HG02970 (cell line): ENCODE data around the gene HOXA6.

Source experiments
- ATAC-seq: cut with Tn5 transposase; IDR thresholded peaks from one replicate; pipeline ENCODE4 v1.9.1; 2021; ENCODE audit warnings: mild to moderate bottlenecking, moderate library complexity, moderate number of reproducible peaks; ENCODE audit not compliant: unreplicated experiment, low FRiP score

Gene HOXA6

DNA sequence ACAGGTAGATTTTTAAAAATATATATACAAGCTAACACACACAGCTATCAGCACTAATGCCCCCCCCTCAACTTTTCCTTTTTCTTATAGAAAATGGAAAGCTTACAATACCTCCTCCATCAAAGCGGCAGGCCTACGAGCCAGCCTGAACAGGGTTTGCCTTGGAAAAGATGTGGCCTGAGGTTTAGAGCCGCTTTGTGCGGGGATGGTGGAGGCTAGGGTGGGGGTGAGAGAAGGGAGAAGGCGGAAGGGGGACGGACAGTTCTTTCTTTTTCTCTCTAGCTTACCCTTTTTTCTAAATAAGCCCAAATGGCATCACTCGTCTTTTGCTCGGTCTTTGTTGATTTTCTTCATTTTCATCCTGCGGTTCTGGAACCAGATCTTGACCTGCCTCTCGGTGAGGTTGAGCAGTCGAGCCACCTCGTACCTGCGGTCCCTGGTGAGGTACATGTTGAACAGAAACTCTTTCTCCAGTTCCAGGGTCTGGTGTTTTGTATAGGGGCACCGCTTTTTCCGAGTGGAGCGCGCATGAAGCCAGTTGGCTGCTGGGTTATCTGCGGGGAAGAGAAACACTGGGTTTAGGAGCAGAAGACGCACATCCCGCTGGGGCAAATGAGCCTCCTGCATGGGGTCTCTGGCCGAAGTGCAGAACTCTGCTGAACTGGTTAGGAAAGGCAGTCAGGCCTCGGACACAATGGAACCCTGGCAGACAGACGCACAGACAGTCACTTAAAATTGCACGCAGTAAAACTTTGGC lies 15.9 kb upstream of the HOXA6 start:
- no peak for ATAC-seq

DNA sequence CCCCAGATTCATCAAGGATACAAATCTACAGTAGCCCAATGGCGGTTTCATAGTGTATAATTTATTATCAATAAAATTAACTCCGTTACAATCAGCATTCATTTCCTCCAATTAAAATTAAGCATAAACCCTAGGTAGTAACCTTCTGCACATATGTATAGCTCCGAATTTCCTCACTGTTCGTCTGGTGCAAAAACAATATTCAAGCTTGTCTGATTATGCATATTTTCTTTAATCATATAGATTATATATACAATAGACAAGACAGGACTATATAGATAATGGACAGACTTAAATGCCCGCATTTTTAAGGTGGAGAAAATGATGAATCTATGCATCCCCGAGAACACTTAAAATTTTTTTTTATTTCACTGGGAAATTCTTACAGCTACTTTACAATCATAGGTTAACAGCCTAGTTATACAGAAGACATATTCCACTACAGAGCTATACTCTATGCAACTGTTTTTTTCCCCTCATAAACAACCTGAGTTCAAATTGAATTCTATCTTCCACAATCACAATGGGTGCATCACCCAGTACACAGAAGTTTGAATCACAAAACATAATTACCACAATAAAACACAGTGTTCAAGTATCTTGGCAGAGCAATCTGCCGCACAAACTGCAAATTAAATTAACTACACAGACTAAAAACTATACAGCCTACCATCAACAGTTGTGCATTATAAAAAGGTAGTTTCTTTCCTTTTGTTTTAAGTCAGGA lies 15.2 kb upstream of the HOXA6 start:
- no peak for ATAC-seq

GRCh38 chr7:27161721-27162560 lies 14.4 kb upstream of the HOXA6 start:
- no peak for ATAC-seq

GRCh38 chr7:27161214-27161720 lies 13.7 kb upstream of the HOXA6 start:
- ATAC-seq = no peak

- peak; percentile 53 for ATAC-seq
Observed at GRCh38 chr7:27160546-27161213, 13.1 kb upstream of the HOXA6 start.

GRCh38 chr7:27160145-27160545 lies 12.6 kb upstream of the HOXA6 start:
- ATAC-seq = no peak

DNA sequence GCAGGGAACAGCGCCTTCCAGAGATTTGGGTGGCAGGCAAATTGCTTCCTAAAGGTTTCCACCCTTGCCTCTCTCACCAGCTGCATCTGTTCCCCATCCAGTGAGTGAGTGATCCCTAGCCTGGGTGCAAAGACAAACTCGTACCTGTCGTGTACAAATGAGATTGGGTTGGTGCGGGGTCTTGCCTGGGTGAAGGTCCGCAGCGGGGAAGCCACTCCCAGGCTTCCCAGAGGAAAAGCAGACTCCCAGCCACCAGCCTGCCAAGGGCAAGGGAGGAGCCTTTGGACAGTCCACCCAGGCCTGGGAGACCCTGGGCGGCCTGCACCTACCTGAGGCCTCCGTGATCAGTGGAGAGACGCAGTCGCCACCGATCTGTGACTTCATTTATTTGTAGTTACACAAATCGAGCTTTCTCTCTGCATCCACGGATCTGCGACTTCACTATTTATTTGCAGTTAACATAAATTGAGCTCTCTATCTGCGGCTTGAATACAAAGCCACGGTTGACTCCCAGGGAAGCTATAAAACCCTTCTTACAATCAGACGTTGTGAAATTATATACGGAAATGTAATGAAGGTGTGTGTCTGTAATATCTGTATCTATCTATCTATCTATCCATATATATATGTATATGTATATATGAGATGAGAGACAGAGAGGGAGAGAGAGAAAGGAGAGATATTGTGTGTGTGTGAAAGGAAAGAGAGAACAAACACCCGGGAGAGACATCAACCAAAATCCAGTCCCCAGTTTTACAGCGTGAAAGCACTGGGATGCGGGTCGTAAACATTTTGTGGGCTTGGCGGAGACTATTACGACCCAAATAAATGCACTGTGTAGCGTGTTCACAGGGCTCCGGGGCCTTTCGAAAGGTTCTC lies 11.9 kb upstream of the HOXA6 start:
- no peak for ATAC-seq

DNA sequence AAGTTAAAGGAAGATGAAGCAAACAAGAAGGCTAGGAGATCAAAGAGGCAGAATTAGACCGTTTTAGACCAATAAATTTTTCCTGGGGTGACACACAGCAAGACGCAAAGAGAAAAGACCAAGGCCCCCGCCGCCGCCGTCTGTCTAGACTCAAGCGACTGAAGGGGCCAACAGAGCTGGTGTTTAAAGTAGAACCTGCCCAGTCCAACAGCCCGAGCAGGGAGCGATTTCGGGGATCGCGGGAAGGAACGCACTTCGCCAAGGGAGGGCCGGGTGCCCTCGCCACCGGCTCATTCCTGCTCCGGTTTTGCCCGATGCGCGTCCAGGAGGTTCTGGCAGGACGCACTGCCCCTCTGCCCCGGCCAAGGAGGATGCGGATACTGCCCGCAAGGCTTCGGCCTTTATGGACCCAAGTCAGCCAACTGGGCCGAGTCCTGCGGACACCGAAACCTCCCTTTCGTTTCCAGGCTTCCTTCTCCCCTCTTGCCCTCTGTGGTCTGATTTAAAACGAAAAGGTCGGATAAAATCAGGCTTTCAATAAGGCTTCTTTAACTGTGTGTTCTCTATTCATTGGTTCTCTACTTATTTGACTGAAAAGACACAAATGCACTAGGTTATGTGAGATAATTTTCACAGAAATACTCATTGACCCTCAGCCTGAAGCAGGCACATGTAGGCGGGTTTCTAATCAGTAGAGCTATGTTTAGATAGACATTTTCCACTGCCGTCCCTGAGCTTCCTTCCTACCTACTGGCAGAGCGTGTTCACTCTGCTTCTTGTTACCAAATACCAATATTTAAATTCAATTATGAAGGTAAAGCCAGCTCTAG lies 11.1 kb upstream of the HOXA6 start:
- ATAC-seq = no peak

- ATAC-seq = no peak
Observed at GRCh38 chr7:27157702-27158431, 10.3 kb upstream of the HOXA6 start.

- ATAC-seq = no peak
Observed at GRCh38 chr7:27156916-27157701, 9.5 kb upstream of the HOXA6 start.

DNA sequence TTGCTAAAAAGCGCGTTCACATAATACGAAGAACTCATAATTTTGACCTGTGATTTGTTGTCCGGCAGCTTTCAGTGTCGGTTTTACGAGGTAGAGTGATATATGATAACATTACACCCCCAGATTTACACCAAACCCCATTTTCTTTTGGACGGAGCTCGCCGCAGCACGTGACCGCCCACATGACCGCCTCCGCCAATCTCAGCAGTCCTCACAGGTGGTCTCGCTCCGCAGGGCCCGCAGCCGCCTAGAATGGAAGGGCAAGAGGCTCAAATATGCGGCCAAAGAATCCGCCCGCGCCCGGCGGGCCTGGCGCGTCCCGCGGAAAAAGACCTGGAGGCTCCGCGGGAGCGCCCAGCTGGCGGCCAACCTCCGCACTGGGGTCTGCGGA lies 8.9 kb upstream of the HOXA6 start, which contains the start of gene HOXA7:
Gene HOXA7, minus strand, starts transcription at position 168 of the 391 bp plus-strand sequence. Its CDS starts 130 bp downstream, at position 38.
- no peak for ATAC-seq

- no peak for ATAC-seq
Observed at GRCh38 chr7:27155816-27156507, 8.4 kb upstream of the HOXA6 start.

DNA sequence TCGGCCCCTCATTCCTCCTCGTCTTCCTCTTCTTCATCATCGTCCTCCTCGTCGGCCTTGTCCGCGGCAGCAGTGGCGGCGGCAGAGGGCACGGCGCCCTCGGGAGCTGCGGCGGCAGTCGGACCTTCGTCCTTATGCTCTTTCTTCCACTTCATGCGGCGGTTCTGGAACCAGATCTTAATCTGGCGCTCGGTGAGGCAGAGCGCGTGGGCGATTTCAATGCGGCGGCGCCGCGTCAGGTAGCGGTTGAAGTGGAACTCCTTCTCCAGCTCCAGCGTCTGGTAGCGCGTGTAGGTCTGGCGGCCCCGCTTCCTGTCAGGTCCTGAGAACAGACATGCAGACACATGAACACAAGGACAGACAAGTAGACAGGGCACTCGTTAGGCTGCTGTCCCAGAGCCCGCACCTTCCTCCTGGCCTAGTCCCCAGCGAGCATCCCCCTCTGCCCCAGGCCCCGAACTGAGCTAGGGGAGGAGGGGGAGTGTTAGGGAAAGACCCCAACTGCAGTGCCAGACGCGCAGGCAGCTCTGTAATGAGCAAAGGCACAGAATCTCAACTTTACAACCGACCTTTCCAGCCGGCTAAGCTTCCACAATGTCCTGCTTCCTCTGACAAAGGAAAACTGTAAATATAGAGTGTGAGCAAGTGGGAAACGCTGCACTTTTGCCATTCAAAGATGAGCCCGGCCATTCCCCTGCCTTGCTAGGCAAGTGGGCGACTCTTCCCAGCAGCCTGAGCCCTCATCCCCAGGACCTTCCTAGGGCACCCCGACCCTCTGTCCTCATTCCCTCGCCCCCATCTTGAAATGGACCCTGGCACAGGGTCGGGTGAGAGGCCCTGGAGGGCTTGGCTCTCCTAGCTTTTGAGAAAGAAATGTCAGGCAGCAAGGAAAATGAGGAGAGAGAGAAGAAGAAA lies 7.6 kb upstream of the HOXA6 start:
- no peak for ATAC-seq

GRCh38 chr7:27154369-27154768 lies 6.8 kb upstream of the HOXA6 start:
- ATAC-seq = no peak

- no peak for ATAC-seq
Observed at GRCh38 chr7:27153526-27153925, 6.0 kb upstream of the HOXA6 start.
